Progenitor cell of endocrine pancreas (in vitro differentiated cells): ENCODE data around the gene KRT75. TPM values are rescaled to one million over a fixed set of nuclear protein-coding genes. Genes with fewer than 3 reads are reported as not detected.
A peak's percentile ranks its signal among the peaks of the same experiment; 100 is the strongest.

Source experiments
- DNase-seq: peaks from one replicate; pipeline ENCODE4 v3.0.0; 2021; ENCODE audit warnings: low spot score; ENCODE audit not compliant: unreplicated experiment
- H3K27ac Mint-ChIP-seq: 2 replicates; pipeline ENCODE4 v1.8.0; 2021; ENCODE audit warnings: mild to moderate bottlenecking, moderate library complexity, mixed read lengths
- H3K27me3 Mint-ChIP-seq: 2 replicates; pipeline ENCODE4 v1.8.0; 2021; ENCODE audit warnings: mixed read lengths
- H3K36me3 Mint-ChIP-seq: 2 replicates; pipeline ENCODE4 v1.8.0; 2022; ENCODE audit warnings: mixed read lengths; ENCODE audit not compliant: insufficient read depth
- H3K4me1 Mint-ChIP-seq: 2 replicates; pipeline ENCODE4 v1.8.0; 2021; ENCODE audit warnings: low read depth, mixed read lengths
- H3K4me3 Mint-ChIP-seq: 2 replicates; pipeline ENCODE4 v1.8.0; 2021; ENCODE audit warnings: low read depth, mild to moderate bottlenecking, moderate library complexity, mixed read lengths
- H3K9me3 Mint-ChIP-seq: 2 replicates; pipeline ENCODE4 v1.8.0; 2021; ENCODE audit warnings: low read depth, mixed read lengths
- CTCF ChIP-seq: fragments of 200-600 bp; sonication (generic); IDR thresholded peaks from one replicate; pipeline ENCODE4 v1.5.0; 2021; ENCODE audit warnings: antibody characterized with exemption, mild to moderate bottlenecking; ENCODE audit not compliant: unreplicated experiment
- total RNA-seq: library from RNA; stranded (reverse); gene quantifications from 2 replicates; pipeline ENCODE4 v1.2.1, GENCODE V29; 2021

The KRT75 gene
- total RNA-seq, 1 donor from 2014 or later = not detected

GRCh38 chr12:52398176-52398575 lies 36.0 kb downstream of the KRT75 start:
- peaks cover 7% of the 10 kb centered on the region for H3K4me1 Mint-ChIP-seq
- no peak overlapping the region for H3K27ac Mint-ChIP-seq
- no peaks in the 10 kb centered on the region for H3K9me3 Mint-ChIP-seq
- no peaks in the 10 kb centered on the region for H3K36me3 Mint-ChIP-seq
- DNase-seq = no peak
- H3K27me3 Mint-ChIP-seq = peaks cover 45% of the 10 kb centered on the region
- no peak overlapping the region for H3K4me3 Mint-ChIP-seq
- no peak for TF ChIP-seq CTCF

- H3K27ac Mint-ChIP-seq = no peak overlapping the region
- no peaks in the 10 kb centered on the region for H3K9me3 Mint-ChIP-seq
- no peak for TF ChIP-seq CTCF
- peaks cover 7% of the 10 kb centered on the region for H3K4me1 Mint-ChIP-seq
- H3K4me3 Mint-ChIP-seq = no peak overlapping the region
- DNase-seq = no peak
- H3K27me3 Mint-ChIP-seq = peaks cover 37% of the 10 kb centered on the region
- H3K36me3 Mint-ChIP-seq = no peaks in the 10 kb centered on the region
These were observed 37.5 kb downstream of the KRT75 start for GRCh38 chr12:52396656-52397055.

- DNase-seq = peak; percentile 62
- TF ChIP-seq CTCF = peak; percentile 87
- peaks cover 7% of the 10 kb centered on the region for H3K4me1 Mint-ChIP-seq
- H3K27ac Mint-ChIP-seq = no peak overlapping the region
- no peaks in the 10 kb centered on the region for H3K9me3 Mint-ChIP-seq
- H3K4me3 Mint-ChIP-seq = no peak overlapping the region
- peaks cover 30% of the 10 kb centered on the region for H3K27me3 Mint-ChIP-seq
- no peaks in the 10 kb centered on the region for H3K36me3 Mint-ChIP-seq
These were observed 38.3 kb downstream of the KRT75 start for GRCh38 chr12:52395761-52396434.

- no peak for TF ChIP-seq CTCF
- Mint-ChIP-seq H3K36me3 (no peaks in the 10 kb centered on the region), H3K27ac (no peak overlapping the region), H3K4me1 (peaks cover 7% of the 10 kb centered on the region), H3K27me3 (peaks cover 27% of the 10 kb centered on the region), H3K4me3 (no peak overlapping the region), H3K9me3 (no peaks in the 10 kb centered on the region)
- no peak for DNase-seq
These were observed 39.2 kb downstream of the KRT75 start for GRCh38 chr12:52394836-52395405.

GRCh38 chr12:52392465-52393007 lies 41.6 kb downstream of the KRT75 start:
- H3K27me3 Mint-ChIP-seq = peaks cover 35% of the 10 kb centered on the region
- H3K4me3 Mint-ChIP-seq = no peak overlapping the region
- H3K4me1 Mint-ChIP-seq = peaks cover 9% of the 10 kb centered on the region
- no peaks in the 10 kb centered on the region for H3K36me3 Mint-ChIP-seq
- no peak for TF ChIP-seq CTCF
- no peak overlapping the region for H3K27ac Mint-ChIP-seq
- DNase-seq = no peak
- no peaks in the 10 kb centered on the region for H3K9me3 Mint-ChIP-seq
